GM19023 (cell line): ENCODE measurements around the gene HDHD3.
"Not testable (repeated sequence)": the region's sequence is repeated elsewhere in the genome, so short reads cannot be mapped to it uniquely, and the experiment has no call there.

ENCODE experiments used
- ATAC-seq: cut with Tn5 transposase; IDR thresholded peaks from one replicate; pipeline ENCODE4 v1.9.1; 2021; ENCODE audit warnings: mild to moderate bottlenecking, moderate library complexity; ENCODE audit not compliant: unreplicated experiment

Gene HDHD3

DNA sequence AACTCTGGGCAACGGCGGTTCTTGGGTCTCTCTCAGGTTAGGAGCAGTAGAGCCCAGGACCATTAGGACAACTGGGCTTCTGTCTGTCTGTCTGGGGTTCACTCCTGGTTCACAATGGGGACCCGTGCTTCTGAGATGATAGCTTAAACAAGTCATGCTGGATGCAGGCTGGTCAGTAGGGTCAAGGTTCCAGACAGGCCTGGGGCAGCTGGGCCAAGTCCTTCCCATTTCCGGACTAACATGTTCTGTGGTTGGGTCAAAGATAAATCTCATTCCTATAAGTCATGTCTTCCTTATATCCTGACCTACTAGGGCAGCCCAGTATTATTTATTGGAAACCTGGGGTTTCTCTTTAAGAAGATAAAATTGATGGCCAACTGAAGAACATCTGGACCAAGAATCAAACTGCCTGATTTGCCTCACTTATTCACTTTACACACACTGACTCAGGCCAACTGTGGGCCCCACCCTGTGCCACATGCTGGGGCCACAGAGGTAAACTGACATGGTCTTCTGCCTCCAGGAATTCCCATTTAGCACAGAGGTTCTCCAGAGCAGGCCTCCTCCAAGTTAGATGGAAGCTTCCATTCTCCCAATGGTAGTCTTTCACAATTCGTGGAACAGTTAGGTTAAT is 8.3 kb downstream of the HDHD3 start:
- ATAC-seq = no peak

DNA sequence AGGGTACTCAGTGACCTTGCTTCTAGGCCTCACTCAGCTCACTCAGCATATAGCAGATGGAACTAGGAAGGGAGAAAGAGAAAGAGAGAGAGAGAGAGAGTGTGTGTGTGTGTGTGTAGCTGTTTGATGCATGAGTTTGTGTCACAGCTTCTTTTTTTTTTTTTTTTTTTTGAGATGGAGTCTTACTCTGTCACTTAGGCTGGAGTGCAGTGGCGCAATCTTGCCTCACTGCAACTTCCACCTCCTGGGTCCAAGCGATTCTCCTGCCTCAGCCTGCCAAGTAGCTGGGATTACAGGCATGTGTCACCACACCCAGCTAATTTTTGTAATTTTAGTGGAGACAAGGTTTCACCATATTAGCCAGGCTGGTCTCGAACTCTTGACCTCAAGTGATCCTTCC is 11.1 kb downstream of the HDHD3 start:
- ATAC-seq = not testable (repeated sequence)

DNA sequence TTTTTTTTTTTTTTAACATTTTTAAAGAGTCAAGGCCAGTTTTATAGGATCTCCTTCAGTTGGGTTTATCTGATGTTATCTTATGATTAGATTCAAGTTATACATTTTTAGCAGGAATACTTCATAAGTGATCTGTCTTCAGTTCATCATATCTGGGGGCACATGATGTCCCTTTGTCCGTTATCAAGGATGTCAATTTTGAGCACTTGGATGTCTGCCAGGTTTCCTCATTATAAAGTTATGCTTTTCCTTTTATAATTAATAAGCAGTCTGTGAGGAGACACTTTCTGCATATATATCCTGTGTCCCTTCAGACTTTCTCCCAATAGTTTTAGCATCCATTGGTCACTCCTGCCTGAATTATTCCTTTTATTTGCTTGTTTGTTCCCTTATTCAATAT is 11.8 kb downstream of the HDHD3 start:
- no peak for ATAC-seq

DNA sequence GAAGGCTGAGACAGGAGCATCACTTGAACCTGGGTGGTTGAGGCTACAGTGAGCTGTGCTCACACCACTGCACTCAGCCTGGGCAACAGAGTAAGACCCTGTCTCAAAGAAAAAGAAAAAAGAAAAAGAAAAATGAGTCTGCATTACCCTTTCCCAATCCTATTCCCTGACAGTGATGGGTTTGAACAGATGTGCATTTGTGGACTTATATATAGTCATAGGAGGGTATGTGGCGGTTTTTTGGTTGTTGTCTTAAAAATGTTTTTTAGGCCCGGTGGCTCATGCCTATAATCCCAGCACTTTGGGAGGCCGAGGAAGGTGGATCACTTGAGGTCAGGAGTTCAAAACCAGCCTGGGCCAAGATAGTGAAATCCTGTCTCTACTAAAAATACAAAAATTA is 13.4 kb downstream of the HDHD3 start:
- no peak for ATAC-seq

DNA sequence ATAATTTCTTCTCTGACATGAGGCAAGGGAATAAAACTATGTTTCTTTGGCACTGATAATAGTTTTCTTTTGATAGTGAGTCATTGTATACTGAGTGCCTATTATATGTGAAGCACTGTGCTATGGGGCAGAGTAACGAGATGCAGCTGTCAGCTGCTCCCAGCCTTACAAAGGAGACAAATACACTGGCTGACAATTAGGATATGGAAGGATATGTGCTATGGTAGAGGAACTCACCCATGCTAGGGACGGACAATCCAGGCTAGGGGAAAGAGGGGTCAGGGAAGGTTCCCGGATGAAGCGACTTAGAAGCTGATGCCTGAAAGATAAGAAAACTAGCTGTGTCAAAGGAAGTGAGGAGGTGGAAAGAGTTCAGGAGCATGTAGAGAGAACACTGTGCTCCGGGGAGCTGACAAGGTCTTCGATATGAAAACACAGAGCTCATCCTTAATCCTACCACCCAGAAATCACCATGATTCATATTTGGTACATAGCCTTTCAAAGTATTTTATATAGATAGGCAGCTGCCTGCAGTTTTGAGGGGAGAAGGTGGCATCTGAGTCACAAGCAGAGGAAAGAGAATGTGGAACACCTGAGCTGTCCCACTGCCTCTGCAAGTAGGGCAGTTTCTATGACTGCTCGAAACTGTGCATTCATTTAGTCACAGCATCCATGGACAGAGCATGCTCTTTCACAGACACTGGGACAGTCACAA is 15.3 kb downstream of the HDHD3 start:
- no peak for ATAC-seq

DNA sequence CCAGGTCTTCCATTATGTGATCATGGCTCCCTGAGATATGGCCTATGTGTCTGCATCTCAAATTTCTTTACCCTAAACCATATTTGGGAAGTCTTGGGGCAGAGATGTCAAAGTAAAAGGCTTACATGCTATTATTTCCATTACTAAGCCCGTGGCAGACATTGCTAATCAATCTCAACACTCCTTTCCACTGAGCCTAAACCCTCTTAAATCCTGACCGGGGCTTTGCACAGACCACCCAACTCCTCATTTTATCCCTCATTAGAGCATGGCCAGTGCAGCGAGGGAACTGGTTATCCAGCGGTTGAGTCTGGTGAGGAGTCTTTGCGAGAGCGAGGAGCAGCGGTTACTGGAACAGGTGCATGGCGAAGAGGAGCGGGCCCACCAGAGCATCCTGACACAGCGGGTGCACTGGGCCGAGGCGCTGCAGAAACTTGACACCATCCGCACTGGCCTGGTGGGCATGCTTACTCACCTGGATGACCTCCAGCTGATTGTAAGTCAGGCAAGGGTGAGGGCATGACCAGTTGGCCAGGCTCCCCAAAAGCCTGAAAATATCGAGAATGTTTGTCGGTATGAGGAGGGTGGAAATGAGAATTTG is 16.4 kb downstream of the HDHD3 start:
- ATAC-seq = no peak

DNA sequence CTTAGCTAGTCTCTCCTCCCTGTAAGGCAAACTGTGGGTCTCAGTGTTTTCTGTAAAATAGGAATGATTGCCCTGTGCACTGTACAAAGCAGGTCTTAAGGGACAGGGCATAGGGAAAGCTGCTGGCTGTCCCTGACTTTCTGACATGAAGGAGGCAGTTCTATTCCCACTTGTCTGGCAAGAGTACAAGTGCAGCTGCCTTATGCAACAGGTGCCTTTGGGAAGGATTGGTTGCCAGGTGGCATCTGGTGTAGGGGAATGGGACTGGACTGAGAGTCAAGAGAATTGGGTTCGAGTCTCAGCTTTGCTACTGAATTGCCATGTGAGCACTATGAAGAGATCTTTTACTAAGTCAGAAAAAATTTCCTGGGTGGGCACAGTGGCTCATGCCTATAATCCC is 17.4 kb downstream of the HDHD3 start:
- ATAC-seq = no peak

DNA sequence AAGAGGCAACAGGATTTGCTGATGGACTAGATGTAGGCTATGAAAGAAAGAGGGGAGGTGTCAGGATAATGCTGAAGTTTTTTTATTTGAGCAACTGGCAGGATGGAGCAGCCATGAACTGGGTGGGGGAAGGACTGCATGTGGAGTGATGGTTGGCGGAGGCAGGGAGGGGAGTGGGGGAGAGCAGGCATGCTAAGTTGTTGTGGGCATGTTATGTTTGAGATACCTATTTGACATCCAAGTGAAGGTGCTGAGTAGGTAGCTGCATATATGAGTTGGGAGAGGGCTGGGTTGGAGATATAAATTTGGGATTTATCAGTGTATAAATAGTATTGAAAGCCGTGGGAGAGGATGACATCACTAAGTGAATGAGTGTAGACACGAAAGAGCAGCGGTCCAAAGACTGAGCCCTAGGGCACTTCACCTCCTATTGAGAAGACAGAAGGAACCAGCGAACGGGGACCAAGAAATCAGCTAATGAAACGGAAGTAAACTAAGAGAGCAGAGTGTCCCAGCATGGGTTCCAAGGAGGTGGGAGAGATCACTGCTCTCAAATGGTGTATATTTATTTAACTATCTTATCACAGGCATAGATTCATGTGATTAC is 20.0 kb downstream of the HDHD3 start:
- ATAC-seq = no peak

DNA sequence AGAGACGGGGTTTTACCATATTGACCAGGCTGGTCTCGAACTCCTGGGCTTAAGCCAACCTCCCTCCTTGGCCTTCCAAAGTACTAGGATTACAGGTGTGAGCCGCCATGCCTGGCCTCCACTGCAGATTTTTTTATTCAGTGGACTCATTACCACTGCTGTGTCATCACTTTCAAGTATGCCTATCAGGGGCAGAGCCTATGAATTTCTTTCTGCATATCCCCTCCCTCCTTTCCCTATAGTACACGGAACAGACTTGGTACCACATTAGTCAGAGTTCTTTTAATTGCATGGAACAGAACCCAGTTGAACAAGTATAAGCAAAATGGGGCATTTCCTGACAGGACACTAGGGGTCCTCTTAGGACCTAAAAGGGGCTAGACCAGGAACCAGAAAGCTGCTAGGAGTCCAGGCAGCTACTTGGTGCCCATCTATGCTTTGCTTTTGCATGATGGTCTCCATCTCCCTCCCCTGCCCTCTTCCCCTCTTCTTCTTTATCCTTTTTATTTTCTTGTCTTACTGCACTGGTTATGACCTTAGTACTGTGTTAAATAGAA is 21.7 kb downstream of the HDHD3 start:
- ATAC-seq = no peak

DNA sequence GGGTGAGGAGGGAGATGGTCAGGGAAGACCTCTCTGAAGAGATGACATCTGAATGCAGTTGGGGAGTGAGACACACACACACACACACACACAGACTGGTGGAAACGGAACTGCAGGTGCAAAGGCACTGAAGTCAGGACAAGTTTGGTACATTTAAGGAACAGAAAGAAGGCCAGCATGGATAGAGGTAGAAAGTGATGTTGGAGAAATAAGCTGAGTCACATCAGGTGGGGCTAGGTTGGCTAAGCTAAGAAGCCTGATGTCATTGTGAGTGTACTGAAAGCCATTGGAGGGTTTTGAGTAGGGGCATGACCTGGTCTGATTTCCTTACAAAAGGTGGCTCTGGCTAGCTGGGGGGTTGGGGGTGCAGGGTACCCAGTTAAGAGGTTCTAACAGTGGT is 24.4 kb downstream of the HDHD3 start:
- no peak for ATAC-seq

DNA sequence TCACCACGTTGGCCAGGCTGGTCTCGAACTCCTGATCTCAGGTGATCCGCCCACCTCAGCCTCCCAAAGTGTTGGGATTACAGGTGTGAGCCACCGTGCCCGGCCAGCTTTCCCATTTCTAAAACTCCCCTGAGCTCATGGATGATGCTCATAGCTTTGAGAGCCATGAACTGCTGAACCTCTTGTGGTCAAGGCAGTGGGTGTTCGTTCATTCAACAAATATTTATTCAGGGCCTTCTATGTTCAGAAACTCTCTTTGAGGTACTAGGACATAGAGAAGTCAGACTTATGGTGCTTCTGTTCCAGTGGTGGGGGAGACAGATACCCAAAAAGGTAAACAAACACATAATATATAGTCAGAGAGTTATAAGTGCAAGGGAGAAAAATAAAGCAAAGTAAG is 24.8 kb downstream of the HDHD3 start:
- ATAC-seq = no peak

DNA sequence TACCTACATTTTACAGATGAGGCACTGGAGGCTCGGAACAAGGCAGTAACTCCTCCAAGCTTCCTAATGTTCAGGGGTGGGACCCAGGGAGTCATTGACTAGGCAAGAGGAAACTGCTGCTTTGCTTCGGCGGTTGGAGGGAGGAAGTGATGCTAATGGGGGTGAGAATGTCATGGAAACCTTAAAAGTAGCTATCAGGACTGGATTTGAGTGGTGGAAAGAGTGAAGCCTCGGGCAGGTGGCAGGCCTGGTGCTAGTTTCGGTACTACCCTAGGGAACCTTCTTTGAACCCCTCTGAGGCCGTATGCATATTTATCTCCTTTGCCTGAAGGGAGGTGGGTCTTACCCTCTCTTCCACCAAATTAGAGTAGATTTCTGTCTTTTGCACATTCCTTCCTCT is 25.8 kb downstream of the HDHD3 start:
- ATAC-seq = no peak

DNA sequence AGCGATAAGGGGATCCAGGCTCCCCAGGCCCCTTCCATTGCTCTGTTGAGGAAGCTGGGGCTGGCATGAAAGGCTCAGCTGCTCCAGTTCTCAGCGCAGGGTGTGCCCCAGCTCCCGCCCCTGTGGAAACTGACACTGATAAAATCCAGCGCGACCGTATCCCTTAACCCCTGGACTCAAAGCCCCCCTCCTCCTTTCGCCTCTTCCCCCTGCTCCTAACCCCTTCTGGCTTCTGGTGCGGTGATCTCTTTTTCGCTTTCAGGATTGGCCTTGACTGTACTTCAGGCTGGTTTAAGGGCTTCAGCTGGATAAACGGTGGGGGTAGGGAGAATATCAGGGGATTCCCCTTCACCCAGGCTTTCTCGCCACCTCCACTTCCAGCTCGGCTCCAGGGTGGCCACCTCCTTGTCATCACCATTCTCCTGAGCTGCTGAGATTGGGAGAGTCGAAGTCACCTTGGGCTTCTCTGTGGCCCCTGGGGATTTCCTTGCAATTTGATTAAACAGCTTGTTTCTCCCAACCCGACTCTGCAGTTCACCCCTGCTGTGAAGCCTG is 26.6 kb downstream of the HDHD3 start:
- no peak for ATAC-seq

DNA sequence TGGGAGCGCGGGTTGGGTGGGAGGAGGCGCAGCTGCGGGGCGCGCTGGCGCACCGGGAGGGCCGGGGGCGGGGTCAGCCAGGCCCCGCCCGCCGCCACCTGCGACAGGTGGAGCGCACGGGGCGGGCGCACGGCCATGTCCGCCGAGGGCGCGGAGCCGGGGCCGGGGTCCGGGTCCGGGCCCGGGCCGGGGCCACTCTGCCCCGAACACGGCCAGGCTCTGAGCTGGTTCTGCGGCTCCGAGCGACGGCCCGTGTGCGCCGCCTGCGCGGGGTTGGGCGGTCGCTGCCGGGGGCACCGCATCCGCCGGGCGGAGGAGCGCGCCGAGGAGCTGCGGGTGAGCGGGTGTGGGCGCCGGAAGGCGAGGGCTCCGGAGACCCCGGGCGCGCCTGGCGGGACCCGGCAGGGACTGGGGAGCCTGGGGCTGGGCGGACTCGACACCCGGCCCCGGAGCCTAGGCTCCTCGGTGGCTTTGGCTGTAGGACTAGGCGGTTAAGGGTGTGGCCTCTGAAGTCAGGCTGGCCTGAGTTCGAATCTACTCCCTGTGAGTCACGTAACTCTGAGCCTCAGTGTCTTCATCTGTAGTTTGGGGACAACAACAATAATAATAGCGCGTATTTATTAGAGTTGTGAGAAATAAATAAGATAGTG is 27.2 kb downstream of the HDHD3 start, which contains the start of gene BSPRY:
Gene BSPRY, plus strand, starts transcription at position 97 of the 650 bp plus-strand sequence. Its CDS starts 39 bp downstream, at position 136.
- no peak for ATAC-seq

DNA sequence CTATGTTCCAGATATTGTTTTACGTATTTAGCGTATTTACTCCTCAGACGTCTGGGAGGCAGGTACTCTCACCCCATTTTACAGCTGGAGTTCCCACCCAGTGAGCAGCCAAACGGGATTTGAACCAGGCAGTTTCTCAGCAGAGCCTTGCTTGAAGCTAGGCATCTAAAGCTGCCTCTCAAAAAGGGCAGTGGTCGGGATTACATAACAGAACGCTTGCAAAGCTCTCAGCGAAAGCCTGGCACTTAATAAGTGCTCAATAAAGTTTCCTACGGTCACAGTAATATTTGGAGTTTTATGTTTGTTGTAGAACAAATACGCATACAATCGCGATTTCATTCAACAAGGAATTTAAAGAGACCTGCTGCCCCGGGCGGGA is 27.7 kb downstream of the HDHD3 start:
- ATAC-seq = no peak

DNA sequence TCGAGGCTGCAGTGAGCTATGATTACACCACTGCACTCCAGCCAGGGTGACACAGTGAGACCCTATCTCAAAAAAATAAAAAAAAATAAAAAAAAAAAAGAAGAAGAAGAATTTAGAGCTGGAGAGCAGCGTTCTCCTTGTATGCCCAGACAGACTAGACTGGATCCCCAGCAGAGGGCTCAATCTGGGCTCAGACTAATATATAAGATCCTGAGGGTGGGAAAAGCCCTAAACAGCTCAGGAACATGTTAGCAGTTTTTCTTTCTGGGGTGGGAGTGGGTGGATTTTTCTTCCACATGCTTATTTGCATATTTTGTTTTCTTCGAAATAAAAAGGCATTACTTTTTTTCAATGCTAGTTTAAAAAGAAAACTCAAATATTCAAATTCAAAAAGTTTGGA is 28.3 kb downstream of the HDHD3 start:
- ATAC-seq = no peak

DNA sequence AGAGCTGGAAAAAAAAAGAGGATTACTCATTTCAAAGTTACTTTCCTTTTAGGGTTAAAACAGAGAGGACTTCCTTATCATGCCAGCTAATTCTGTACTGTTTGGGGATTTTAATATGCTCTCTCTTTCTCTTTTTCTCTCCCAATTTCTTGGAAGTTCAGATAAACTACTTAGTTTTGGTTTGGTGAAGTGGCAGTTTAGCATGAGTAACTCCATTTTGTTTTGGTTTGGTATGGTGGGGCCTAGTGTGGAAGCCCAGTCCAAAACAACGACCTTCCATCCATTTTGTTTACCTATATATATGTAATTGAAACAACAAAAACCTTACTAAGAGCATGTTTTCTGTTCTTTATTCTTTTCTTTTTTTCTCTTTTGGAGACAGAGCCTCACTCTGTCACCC is 31.1 kb downstream of the HDHD3 start:
- no peak for ATAC-seq

DNA sequence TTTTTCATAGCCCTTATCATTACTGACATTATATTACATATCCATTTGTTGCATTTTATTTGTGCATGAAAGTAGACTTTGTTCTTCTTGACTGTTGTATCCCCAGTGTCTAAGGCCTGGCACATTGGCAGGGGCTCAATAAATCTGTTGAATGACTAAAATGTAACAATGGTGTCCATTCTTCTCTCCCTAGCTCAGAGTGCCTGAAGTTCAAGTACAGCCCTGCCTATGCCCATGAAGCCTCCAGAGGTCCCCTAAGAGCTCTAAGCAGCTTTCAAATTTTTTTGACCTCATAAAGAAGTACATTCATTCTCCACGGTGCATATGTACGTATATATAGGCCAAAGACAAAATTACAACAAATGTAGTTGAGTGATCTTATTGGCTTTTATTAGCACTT is 31.6 kb downstream of the HDHD3 start:
- ATAC-seq = no peak

DNA sequence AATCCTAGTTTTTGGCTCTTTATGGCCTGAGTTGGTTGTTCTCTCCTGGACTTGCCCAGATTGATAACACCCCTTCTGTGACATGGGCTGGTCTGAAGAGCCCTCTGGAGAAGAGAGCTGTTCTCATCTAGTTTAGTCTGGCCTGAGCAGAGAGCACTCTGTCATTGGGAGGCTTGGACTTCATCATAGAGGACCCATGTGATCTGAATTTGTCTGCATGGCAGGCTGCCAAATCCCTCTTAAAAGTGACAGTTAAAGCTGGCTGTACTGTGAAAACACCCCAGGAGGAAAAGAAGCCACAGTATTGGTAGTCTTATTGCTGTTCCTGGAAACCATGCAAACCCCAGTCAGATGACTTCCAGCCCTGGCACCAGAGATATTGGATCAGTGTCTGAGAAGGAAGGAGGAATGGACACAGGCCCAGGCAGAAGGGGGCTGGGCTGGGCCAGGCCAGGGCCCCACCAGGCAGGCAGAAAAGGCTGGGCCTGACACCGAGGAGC is 33.0 kb downstream of the HDHD3 start:
- no peak for ATAC-seq

DNA sequence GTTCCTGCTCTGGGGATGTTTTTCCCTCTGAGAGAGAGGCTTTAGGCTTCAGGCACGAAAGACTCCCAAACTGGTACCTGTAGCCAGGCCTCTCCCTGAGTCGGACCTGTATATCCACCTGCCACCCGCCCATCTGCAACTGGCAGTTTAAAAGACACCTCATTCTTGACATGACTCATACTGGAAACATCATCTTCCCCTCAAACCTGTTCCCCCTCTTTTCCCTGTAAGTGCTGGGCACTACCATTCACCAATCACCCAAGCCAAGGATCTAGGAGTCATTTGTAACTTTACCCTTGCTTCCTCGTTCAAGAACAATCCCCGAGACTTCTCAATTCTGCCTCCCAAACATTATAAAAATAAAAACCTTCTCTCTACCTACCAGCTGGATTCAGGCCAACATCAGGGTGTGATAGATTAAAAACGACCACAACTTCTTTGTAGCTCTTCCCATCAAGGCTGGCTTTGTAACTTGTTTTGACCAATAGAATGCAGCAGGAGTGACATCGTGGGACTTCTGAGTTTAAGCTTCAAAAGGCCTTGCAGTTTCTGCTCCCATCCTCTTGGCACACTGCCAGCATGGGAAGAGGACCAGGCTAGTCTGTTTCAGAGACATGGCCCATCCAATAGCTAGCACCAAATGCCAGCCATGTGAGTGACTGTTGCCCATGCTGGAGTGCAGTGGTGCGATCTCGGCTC is 34.9 kb downstream of the HDHD3 start:
- no peak for ATAC-seq
